ENCODE measurements around the gene EML2. TPM values are rescaled to one million over a fixed set of nuclear protein-coding genes. Genes with fewer than 3 reads are reported as not detected.

The EML2 gene
- total RNA-seq, 1 experiment from 2014 or later: 33.9 TPM

GRCh38 chr19:45595814-45596213 is 43.4 kb downstream of the EML2 start:
- Histone ChIP-seq H3K4me1 (peaks cover under 1% of the 10 kb centered on the region), H3K36me3 (ENCODE audit: control insufficient read depth, insufficient read depth, low read length) (no peaks in the 10 kb centered on the region), H3K27me3 (replicated peaks; ENCODE audit: control insufficient read depth, insufficient read depth, low read length) (peaks cover 2% of the 10 kb centered on the region; the same call in 1 of the 2 replicates), H3K4me3 (ENCODE audit: low read depth, low read length) (no peak overlapping the region), H3K9me3 (no peaks in the 10 kb centered on the region)
- peaks cover 5% of the 10 kb centered on the region for H3K4me1 Mint-ChIP-seq (ENCODE audit: low read depth, unreplicated experiment)
- intact Hi-C loops (cut with micrococcal nuclease; ENCODE audit: unreplicated experiment): no loop called here
- peaks cover 38% of the 10 kb centered on the region for H3K27me3 Mint-ChIP-seq (ENCODE audit: insufficient read depth, unreplicated experiment)
- peaks cover 14% of the 10 kb centered on the region for H3K36me3 Mint-ChIP-seq (ENCODE audit: insufficient read depth, unreplicated experiment)
- TF ChIP-seq CTCF (IDR thresholded peaks at IDR 0.05; ENCODE audit: insufficient read depth in 1 of 2, low read depth in 1 of 2, low read length in 1 of 2, severe bottlenecking in 1 of 2, unreplicated experiment in 1 of 2): no peak
- CTCF ChIA-PET: interaction anchor here (0.6 to 0.7 kb wide), 2 partner anchors 24 to 73 kb away, joined by 3 read pairs; no protein-coding TSS in a partner anchor
- H3K27ac Mint-ChIP-seq (ENCODE audit: unreplicated experiment): no peak overlapping the region
- DNase-seq: no peak
- no peaks in the 10 kb centered on the region for H3K9me3 Mint-ChIP-seq (ENCODE audit: unreplicated experiment)
- POLR2A ChIA-PET: interaction anchor here (0.7 kb wide), 1 partner anchor 122 kb away, joined by 5 read pairs; no protein-coding TSS in a partner anchor
- no TSS peak for BruUV-seq (replicated peaks)
- no peak overlapping the region for H3K4me3 Mint-ChIP-seq (ENCODE audit: unreplicated experiment)

- Histone ChIP-seq H3K27me3 (replicated peaks; ENCODE audit: control insufficient read depth, insufficient read depth, low read length) (peaks cover 2% of the 10 kb centered on the region; the same call in 1 of the 2 replicates), H3K4me3 (ENCODE audit: low read depth, low read length) (no peak overlapping the region), H3K9me3 (no peaks in the 10 kb centered on the region), H3K4me1 (peaks cover 4% of the 10 kb centered on the region), H3K36me3 (ENCODE audit: control insufficient read depth, insufficient read depth, low read length) (no peaks in the 10 kb centered on the region)
- CTCF ChIA-PET: interaction anchor here (0.7 to 1.1 kb wide), 2 partner anchors 10 to 48 kb away, joined by 4 to 13 read pairs; no protein-coding TSS in a partner anchor
- no peak overlapping the region for H3K4me3 Mint-ChIP-seq (ENCODE audit: unreplicated experiment)
- DNase-seq: no peak
- H3K9me3 Mint-ChIP-seq (ENCODE audit: unreplicated experiment): no peaks in the 10 kb centered on the region
- no peak for TF ChIP-seq CTCF (IDR thresholded peaks at IDR 0.05; ENCODE audit: insufficient read depth in 1 of 2, low read depth in 1 of 2, low read length in 1 of 2, severe bottlenecking in 1 of 2, unreplicated experiment in 1 of 2)
- H3K27ac Mint-ChIP-seq (ENCODE audit: unreplicated experiment): no peak overlapping the region
- H3K27me3 Mint-ChIP-seq (ENCODE audit: insufficient read depth, unreplicated experiment): peaks cover 28% of the 10 kb centered on the region
- intact Hi-C loops (cut with micrococcal nuclease; ENCODE audit: unreplicated experiment): no loop called here
- H3K36me3 Mint-ChIP-seq (ENCODE audit: insufficient read depth, unreplicated experiment): peaks cover 14% of the 10 kb centered on the region
- BruUV-seq (replicated peaks): no TSS peak
- POLR2A ChIA-PET: no interaction called here
- H3K4me1 Mint-ChIP-seq (ENCODE audit: low read depth, unreplicated experiment): peaks cover 7% of the 10 kb centered on the region
These were observed 45.7 kb downstream of the EML2 start for GRCh38 chr19:45593520-45593919.

GRCh38 chr19:45592366-45592765 is 46.8 kb downstream of the EML2 start:
- Mint-ChIP-seq H3K27ac (ENCODE audit: unreplicated experiment) (no peak overlapping the region), H3K9me3 (ENCODE audit: unreplicated experiment) (no peaks in the 10 kb centered on the region), H3K4me1 (ENCODE audit: low read depth, unreplicated experiment) (peaks cover 7% of the 10 kb centered on the region), H3K27me3 (ENCODE audit: insufficient read depth, unreplicated experiment) (peaks cover 24% of the 10 kb centered on the region), H3K4me3 (ENCODE audit: unreplicated experiment) (no peak overlapping the region), H3K36me3 (ENCODE audit: insufficient read depth, unreplicated experiment) (peaks cover 14% of the 10 kb centered on the region)
- H3K27me3 ChIP-seq (replicated peaks; ENCODE audit: control insufficient read depth, insufficient read depth, low read length): no peaks in the 10 kb centered on the region
- no peaks in the 10 kb centered on the region for H3K9me3 ChIP-seq
- no peak overlapping the region for H3K4me3 ChIP-seq (ENCODE audit: low read depth, low read length)
- H3K36me3 ChIP-seq (ENCODE audit: control insufficient read depth, insufficient read depth, low read length): no peaks in the 10 kb centered on the region
- peaks cover 4% of the 10 kb centered on the region for H3K4me1 ChIP-seq
- no peak for TF ChIP-seq CTCF (IDR thresholded peaks at IDR 0.05; ENCODE audit: insufficient read depth in 1 of 2, low read depth in 1 of 2, low read length in 1 of 2, severe bottlenecking in 1 of 2, unreplicated experiment in 1 of 2)
- CTCF ChIA-PET: interaction anchor here (0.6 to 2.4 kb wide), 4 partner anchors 49 to 153 kb away, joined by 3 to 77 read pairs (median 8); no protein-coding TSS in a partner anchor
- intact Hi-C loops (cut with micrococcal nuclease; ENCODE audit: unreplicated experiment): no loop called here
- DNase-seq: no peak
- BruUV-seq (replicated peaks): no TSS peak
- POLR2A ChIA-PET: interaction anchor here (0.6 kb wide), 1 partner anchor 500 kb away, joined by 4 read pairs; no protein-coding TSS in a partner anchor
